NCI-H1105 (cell line): ENCODE data around the gene SERINC2.
A peak's percentile ranks its signal among the peaks of the same experiment; 100 is the strongest.
"Not testable (repeated sequence)": the region's sequence is repeated elsewhere in the genome, so short reads cannot be mapped to it uniquely, and the experiment has no call there.

Source experiments
- DNase-seq: peaks from one replicate; lab custom pipeline; 2025; lab: John Stamatoyannopoulos, UW

Gene SERINC2

GRCh38 chr1:31414980-31415370 is 2.0 kb downstream of the SERINC2 start:
- DNase-seq, result no peak

GRCh38 chr1:31415658-31416057 is 2.6 kb downstream of the SERINC2 start:
- DNase-seq, result no peak

- DNase-seq, result no peak
These were observed 3.2 kb downstream of the SERINC2 start for GRCh38 chr1:31416101-31416736.

GRCh38 chr1:31417148-31417547 is 4.1 kb downstream of the SERINC2 start:
- DNase-seq, result no peak

GRCh38 chr1:31418626-31419323 is 5.8 kb downstream of the SERINC2 start:
- no peak for DNase-seq

- no peak for DNase-seq
These were observed 7.7 kb downstream of the SERINC2 start for GRCh38 chr1:31420716-31421115.

- no peak for DNase-seq
These were observed 8.5 kb downstream of the SERINC2 start for GRCh38 chr1:31421371-31422040.

GRCh38 chr1:31422505-31423319 is 9.7 kb downstream of the SERINC2 start:
- peak; percentile 18 for DNase-seq

- DNase-seq, result no peak
These were observed 10.5 kb downstream of the SERINC2 start for GRCh38 chr1:31423418-31423947.

GRCh38 chr1:31424568-31424967 is 11.6 kb downstream of the SERINC2 start:
- no peak for DNase-seq

GRCh38 chr1:31425301-31426081 is 12.5 kb downstream of the SERINC2 start:
- no peak for DNase-seq

- no peak for DNase-seq
These were observed 13.4 kb downstream of the SERINC2 start for GRCh38 chr1:31426249-31426922.

GRCh38 chr1:31427322-31427721 is 14.3 kb downstream of the SERINC2 start:
- DNase-seq, result no peak

- no peak for DNase-seq
These were observed 15.6 kb downstream of the SERINC2 start for GRCh38 chr1:31428436-31429221.

GRCh38 chr1:31429583-31429982 is 16.6 kb downstream of the SERINC2 start:
- DNase-seq, result no peak

GRCh38 chr1:31431351-31432257 is 18.6 kb downstream of the SERINC2 start:
- DNase-seq, result not testable (repeated sequence)

GRCh38 chr1:31432592-31433395 is 19.8 kb downstream of the SERINC2 start:
- no peak for DNase-seq

GRCh38 chr1:31433396-31433930 is 20.4 kb downstream of the SERINC2 start:
- DNase-seq, result no peak
